ENCODE results near the gene IMP4.
"Not testable (repeated sequence)": the region's sequence is repeated elsewhere in the genome, so short reads cannot be mapped to it uniquely, and the experiment has no call there.

IMP4 gene

DNA sequence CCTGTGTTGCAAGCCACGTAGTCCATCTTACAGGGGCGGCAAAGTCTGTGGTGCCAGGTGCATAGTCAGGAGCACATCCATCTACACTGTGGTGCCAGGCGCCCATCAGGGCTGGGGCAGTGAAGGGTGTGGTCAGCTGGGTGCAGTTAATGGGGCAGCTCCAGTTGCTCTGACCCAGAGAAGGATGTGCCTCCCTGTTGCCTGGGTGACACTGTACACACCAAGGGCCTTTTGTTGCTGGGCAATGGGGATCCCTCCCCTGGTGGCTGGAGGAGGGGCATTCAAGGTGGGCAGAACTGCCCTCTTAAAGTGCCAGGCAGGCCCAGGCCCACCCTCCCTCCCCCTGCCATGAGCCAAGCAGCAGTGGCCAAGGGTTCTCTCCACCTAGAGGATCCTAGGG lies 28.3 kb upstream of the IMP4 start:
- DNase-seq (ENCODE audit: insufficient read length, low spot score): no peak
- no peak for TF ChIP-seq POLR2A (IDR thresholded peaks at IDR 0.05; ENCODE audit: low read depth, low read length)
- no peak for TF ChIP-seq POLR2AphosphoS5 (IDR thresholded peaks at IDR 0.05; ENCODE audit: low read depth, low read length)
- no peak for TF ChIP-seq POU2F2 (IDR thresholded peaks at IDR 0.05; ENCODE audit: low read depth, low read length)
- TF ChIP-seq TAF1 (IDR thresholded peaks at IDR 0.05; ENCODE audit: low read depth, low read length): no peak
- no peak for TF ChIP-seq SPI1 (IDR thresholded peaks at IDR 0.05; ENCODE audit: low read depth, low read length)
- no peak for TF ChIP-seq PAX5 (IDR thresholded peaks at IDR 0.05; ENCODE audit: insufficient read depth, low read length, severe bottlenecking)
- no peak for FAIRE-seq

DNA sequence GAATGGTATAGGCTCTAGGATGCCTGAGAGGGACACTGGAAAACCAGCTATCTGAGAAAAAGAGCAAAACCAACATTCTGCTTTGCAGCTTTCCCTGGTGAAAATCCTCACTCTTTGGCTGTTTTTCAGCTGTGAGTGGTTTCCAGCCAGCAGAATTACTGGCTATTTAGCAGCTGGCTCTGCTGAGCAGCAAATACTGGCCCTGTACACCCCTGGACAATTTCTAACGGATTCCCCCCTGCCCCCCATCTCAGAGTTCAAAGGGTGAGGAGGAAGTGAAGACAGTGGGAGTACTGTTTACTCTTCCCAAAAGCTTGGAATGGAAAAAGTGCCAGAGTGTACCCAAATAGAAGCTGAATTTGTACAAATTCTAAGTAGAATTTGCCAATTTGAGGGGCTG lies 26.1 kb upstream of the IMP4 start:
- DNase-seq (ENCODE audit: insufficient read length, low spot score): no peak
- FAIRE-seq: no peak
- TF ChIP-seq POLR2AphosphoS5 (IDR thresholded peaks at IDR 0.05; ENCODE audit: low read depth, low read length) (no peak), SPI1 (IDR thresholded peaks at IDR 0.05; ENCODE audit: low read depth, low read length) (no peak), TAF1 (IDR thresholded peaks at IDR 0.05; ENCODE audit: low read depth, low read length) (no peak), PAX5 (IDR thresholded peaks at IDR 0.05; ENCODE audit: insufficient read depth, low read length, severe bottlenecking) (no peak), POLR2A (IDR thresholded peaks at IDR 0.05; ENCODE audit: low read depth, low read length) (no peak), POU2F2 (IDR thresholded peaks at IDR 0.05; ENCODE audit: low read depth, low read length) (no peak)

DNA sequence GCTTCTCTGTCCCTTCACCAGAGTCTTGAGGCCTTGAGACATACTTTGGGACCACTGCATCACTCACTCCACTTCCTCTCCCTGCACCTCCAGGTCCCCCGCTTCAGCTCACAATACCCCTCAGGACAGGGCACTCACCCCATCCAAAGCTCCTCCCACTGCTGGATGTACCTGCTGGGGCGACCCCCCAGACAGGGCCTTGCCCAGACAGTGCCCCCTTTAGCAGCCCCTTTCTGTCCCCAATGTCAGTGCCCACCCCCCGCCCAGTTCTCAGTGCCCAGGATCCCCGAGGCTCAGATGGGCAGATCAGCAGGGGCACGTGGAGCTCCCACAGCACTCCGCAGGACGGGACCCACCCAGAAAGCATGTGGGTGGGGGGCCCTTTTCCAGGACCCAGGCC lies 23.8 kb upstream of the IMP4 start:
- TF ChIP-seq POU2F2 (IDR thresholded peaks at IDR 0.05; ENCODE audit: low read depth, low read length) (no peak), PAX5 (IDR thresholded peaks at IDR 0.05; ENCODE audit: insufficient read depth, low read length, severe bottlenecking) (no peak), POLR2A (IDR thresholded peaks at IDR 0.05; ENCODE audit: low read depth, low read length) (no peak), POLR2AphosphoS5 (IDR thresholded peaks at IDR 0.05; ENCODE audit: low read depth, low read length) (no peak), TAF1 (IDR thresholded peaks at IDR 0.05; ENCODE audit: low read depth, low read length) (no peak), SPI1 (IDR thresholded peaks at IDR 0.05; ENCODE audit: low read depth, low read length) (no peak)
- FAIRE-seq (no peak), DNase-seq (ENCODE audit: insufficient read length, low spot score) (no peak)

DNA sequence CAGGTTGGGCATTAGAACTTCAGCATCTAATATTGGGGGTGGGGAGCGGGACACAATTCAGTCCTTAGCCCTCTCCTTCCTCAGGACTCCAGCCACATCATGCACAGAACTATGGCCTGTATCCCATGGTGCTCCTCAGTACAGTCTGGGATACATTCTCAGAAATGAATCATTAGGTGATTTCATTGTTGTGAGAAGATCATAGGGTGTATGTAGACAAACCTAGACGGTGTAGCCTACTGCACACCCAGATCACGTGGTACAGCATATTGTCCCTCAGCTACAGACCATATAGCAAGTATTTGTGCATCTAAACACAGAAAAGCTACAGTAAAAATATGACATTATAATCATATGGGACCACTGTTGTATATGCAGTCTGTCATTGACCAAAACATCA lies 23.2 kb upstream of the IMP4 start:
- FAIRE-seq: no peak
- TF ChIP-seq PAX5 (IDR thresholded peaks at IDR 0.05; ENCODE audit: insufficient read depth, low read length, severe bottlenecking) (no peak), POLR2A (IDR thresholded peaks at IDR 0.05; ENCODE audit: low read depth, low read length) (no peak), POLR2AphosphoS5 (IDR thresholded peaks at IDR 0.05; ENCODE audit: low read depth, low read length) (no peak), POU2F2 (IDR thresholded peaks at IDR 0.05; ENCODE audit: low read depth, low read length) (no peak), TAF1 (IDR thresholded peaks at IDR 0.05; ENCODE audit: low read depth, low read length) (no peak)

DNA sequence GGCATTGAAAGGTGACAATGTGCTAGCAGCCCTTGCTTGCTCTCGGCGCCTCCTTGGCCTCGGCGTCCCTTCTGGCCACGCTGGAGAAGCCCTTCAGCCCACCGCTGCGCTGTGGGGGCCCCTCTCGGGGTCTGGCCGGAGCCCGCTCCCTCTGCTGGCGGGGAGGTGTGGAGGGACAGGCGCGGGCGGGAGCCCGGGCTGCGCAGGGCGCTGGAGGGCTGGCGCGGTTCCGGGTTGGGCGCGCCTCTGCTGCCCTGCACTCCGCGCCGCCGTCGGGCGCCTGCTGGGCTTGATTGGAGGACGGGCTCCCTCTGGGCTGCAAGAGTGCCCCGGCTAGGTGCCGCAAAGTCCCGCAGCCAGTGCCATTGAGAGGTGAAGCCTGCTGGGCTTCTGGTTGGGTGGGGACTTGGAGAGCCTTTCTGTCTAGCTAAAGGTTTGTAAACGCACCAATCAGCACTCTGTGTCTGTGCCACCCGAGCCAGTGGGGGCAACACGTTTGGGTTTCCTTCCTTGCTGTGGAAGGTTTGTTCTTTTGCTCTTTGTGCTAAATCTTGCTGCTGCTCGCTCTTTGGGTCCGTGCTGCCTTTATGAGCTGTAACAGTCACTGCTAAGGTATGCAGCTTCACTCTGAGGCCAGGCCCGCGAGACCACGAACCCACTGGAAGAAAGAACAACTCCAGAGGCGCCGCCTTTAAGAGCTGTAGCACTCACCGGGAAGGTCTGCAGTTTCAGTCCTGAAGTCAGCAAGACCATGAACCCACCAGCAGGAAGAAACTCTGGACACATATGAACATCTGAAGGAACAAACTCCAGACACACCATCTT lies 14.8 kb upstream of the IMP4 start:
- FAIRE-seq (no peak), DNase-seq (ENCODE audit: insufficient read length, low spot score) (no peak)
- TF ChIP-seq POU2F2 (IDR thresholded peaks at IDR 0.05; ENCODE audit: low read depth, low read length): no peak
- TF ChIP-seq PAX5 (IDR thresholded peaks at IDR 0.05; ENCODE audit: insufficient read depth, low read length, severe bottlenecking): no peak
- no peak for TF ChIP-seq TAF1 (IDR thresholded peaks at IDR 0.05; ENCODE audit: low read depth, low read length)
- TF ChIP-seq POLR2AphosphoS5 (IDR thresholded peaks at IDR 0.05; ENCODE audit: low read depth, low read length): no peak
- TF ChIP-seq POLR2A (IDR thresholded peaks at IDR 0.05; ENCODE audit: low read depth, low read length): no peak
- TF ChIP-seq SPI1 (IDR thresholded peaks at IDR 0.05; ENCODE audit: low read depth, low read length): no peak

More for the DNA sequence above, 23.2 kb upstream of the IMP4 start:
- DNase-seq (ENCODE audit: insufficient read length, low spot score): no peak

DNA sequence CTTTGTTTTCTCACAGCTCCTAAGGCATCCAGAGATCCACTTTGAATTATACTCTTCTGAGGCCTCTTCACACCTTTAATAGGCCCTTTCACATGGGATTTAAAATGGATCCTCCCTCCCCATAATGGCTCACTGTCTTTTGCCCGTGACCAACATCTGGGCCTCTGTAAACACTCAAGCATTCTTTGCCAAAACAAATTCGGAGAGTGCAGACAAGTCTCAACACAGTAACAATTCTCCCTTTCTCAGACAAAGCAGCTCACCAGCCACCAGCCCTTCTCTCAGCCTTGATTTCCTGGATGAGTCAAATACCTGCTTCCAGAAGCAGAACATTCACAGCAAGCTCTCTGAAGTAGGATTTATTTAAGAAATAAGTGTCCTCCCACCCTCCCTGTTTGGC lies 14.0 kb upstream of the IMP4 start:
- TF ChIP-seq TAF1 (IDR thresholded peaks at IDR 0.05; ENCODE audit: low read depth, low read length) (no peak), POLR2AphosphoS5 (IDR thresholded peaks at IDR 0.05; ENCODE audit: low read depth, low read length) (no peak), POU2F2 (IDR thresholded peaks at IDR 0.05; ENCODE audit: low read depth, low read length) (no peak), PAX5 (IDR thresholded peaks at IDR 0.05; ENCODE audit: insufficient read depth, low read length, severe bottlenecking) (no peak), POLR2A (IDR thresholded peaks at IDR 0.05; ENCODE audit: low read depth, low read length) (no peak), SPI1 (IDR thresholded peaks at IDR 0.05; ENCODE audit: low read depth, low read length) (no peak)
- DNase-seq (ENCODE audit: insufficient read length, low spot score) (no peak), FAIRE-seq (no peak)

DNA sequence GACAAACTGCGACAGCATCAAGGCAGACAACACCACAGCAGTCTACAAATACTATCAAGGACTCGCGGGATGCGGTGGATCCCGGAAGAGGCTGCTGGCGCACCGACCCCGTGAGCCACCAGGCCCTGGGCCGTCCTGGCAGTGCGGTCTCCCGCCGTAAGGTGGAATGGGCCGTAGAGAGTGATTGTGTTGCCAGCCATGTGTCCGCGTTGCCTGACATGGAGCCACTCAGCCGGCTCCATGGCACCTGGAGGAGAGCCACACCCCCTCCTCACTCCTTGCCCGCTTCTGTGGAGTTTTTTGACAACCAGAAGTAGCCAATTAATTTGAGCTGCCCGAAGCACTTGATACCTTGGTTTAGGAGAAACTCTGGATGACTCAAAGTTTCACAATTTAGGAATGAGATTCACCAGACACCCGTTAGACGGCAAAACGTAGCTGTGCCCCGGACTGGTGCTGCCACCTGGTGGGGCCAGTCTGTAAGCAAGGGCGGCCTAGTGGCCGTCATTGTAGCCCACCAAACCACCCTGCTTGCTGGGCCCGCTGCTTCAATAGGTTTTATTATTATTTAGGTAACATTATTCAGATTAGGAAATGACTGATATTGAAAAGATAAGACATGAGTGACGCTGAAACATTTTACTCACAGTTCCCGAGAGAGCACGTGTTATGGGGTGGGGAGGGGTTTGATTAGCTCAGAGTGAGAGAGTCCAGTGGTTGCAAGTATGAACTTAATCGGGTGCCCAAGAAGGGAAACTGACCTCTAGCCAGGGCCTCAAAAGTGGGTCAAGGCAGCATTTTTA lies 10.2 kb upstream of the IMP4 start:
- FAIRE-seq (peak; percentile 84), DNase-seq (ENCODE audit: insufficient read length, low spot score) (peak; percentile 76)
- TF ChIP-seq POLR2A (IDR thresholded peaks at IDR 0.05; ENCODE audit: low read depth, low read length) (no peak), POU2F2 (IDR thresholded peaks at IDR 0.05; ENCODE audit: low read depth, low read length) (no peak), SPI1 (IDR thresholded peaks at IDR 0.05; ENCODE audit: low read depth, low read length) (no peak), POLR2AphosphoS5 (IDR thresholded peaks at IDR 0.05; ENCODE audit: low read depth, low read length) (no peak), TAF1 (IDR thresholded peaks at IDR 0.05; ENCODE audit: low read depth, low read length) (no peak), PAX5 (IDR thresholded peaks at IDR 0.05; ENCODE audit: insufficient read depth, low read length, severe bottlenecking) (no peak)

DNA sequence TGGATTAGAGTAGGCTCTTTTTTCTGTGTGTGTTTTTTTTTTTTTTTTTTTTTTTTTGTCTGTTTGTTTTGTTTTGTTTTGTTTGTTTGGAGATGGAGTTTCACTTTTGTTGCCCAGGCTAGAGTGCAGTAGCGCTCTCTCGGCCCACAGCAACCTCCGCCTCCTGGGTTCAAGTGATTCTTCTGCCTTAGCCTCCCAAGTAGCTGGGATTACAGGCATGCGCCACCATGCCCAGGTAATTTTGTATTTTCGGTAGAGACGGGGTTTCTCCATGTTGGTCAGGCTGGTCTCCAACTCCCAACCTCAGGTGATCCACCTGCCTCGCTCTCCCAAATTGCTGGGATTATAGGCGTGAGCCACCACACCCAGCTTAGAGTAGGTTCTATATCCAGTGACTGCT lies 9.4 kb upstream of the IMP4 start:
- not testable (repeated sequence) for DNase-seq (ENCODE audit: insufficient read length, low spot score); FAIRE-seq

DNA sequence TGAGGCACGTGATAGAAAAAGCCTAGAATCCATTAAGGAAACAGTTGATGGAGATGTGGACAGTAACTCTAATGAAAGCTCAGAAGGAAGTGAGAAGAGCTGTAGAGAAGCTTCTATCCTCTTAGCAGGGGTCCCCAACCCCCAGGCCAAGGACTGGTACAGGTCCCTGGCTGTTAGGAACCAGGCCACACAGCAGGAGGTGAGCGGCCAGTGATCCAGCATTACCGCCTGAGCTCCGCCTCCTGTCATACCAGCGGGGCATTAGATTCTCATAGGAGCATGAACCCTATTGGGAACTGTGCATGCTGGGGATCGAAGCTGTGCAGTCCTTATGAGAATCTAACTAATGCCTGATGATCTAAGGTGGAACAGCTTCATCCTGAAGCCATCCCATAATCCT lies 8.7 kb upstream of the IMP4 start:
- DNase-seq (ENCODE audit: insufficient read length, low spot score) (no peak), FAIRE-seq (no peak)
- TF ChIP-seq POU2F2 (IDR thresholded peaks at IDR 0.05; ENCODE audit: low read depth, low read length) (no peak), PAX5 (IDR thresholded peaks at IDR 0.05; ENCODE audit: insufficient read depth, low read length, severe bottlenecking) (no peak), TAF1 (IDR thresholded peaks at IDR 0.05; ENCODE audit: low read depth, low read length) (no peak), POLR2A (IDR thresholded peaks at IDR 0.05; ENCODE audit: low read depth, low read length) (no peak), SPI1 (IDR thresholded peaks at IDR 0.05; ENCODE audit: low read depth, low read length) (no peak), POLR2AphosphoS5 (IDR thresholded peaks at IDR 0.05; ENCODE audit: low read depth, low read length) (no peak)
